Endodermal cell (in vitro differentiated cells): ENCODE results near the gene LAMB4. TPM values are rescaled to one million over a fixed set of nuclear protein-coding genes. Genes with fewer than 3 reads are reported as not detected.

Experiments used
- DNase-seq: peaks from one replicate; pipeline ENCODE4 v3.0.0-alpha.2; 2017
- H3K27ac ChIP-seq: 2 replicates; pipeline ENCODE4 v1.5.1; 2013; ENCODE audit warnings: mild to moderate bottlenecking, low read depth, low read length, moderate library complexity
- H3K27me3 ChIP-seq: 2 replicates; pipeline ENCODE4 v1.6.1; 2013; ENCODE audit warnings: mild to moderate bottlenecking, low read length, moderate library complexity; ENCODE audit not compliant: insufficient read depth, control insufficient read depth, poor library complexity, severe bottlenecking
- H3K36me3 ChIP-seq: 2 replicates; pipeline ENCODE4 v1.7.0; 2013; ENCODE audit warnings: mild to moderate bottlenecking, low read length, moderate library complexity; ENCODE audit not compliant: control insufficient read depth, insufficient read depth
- H3K4me1 ChIP-seq: one replicate; pipeline ENCODE4 v1.7.0; 2013; ENCODE audit warnings: low read length; ENCODE audit not compliant: control insufficient read depth, insufficient read depth
- H3K4me3 ChIP-seq: 2 replicates; pipeline ENCODE4 v1.5.1; 2013; ENCODE audit warnings: mild to moderate bottlenecking, low read length, moderate library complexity
- H3K9ac ChIP-seq: 2 replicates; pipeline ENCODE4 v1.6.1; 2013; ENCODE audit warnings: mild to moderate bottlenecking, low read length, moderate library complexity; ENCODE audit not compliant: poor library complexity, severe bottlenecking; ENCODE audit errors: extremely low read depth
- H3K9me3 ChIP-seq: 2 replicates; pipeline ENCODE4 v1.6.1; 2013; ENCODE audit warnings: mild to moderate bottlenecking, low read length, moderate library complexity; ENCODE audit not compliant: control insufficient read depth
- H3K27ac Mint-ChIP-seq: 2 replicates; pipeline ENCODE4 v1.8.0; 2020; ENCODE audit warnings: mixed read lengths
- H3K27me3 Mint-ChIP-seq: 2 replicates; pipeline ENCODE4 v1.8.0; 2021; ENCODE audit warnings: mild to moderate bottlenecking, mixed read lengths; ENCODE audit not compliant: insufficient read depth
- H3K36me3 Mint-ChIP-seq: 2 replicates; pipeline ENCODE4 v1.8.0; 2020; ENCODE audit warnings: low read depth, mixed read lengths
- H3K4me1 Mint-ChIP-seq: 2 replicates; pipeline ENCODE4 v1.8.0; 2020; ENCODE audit warnings: mixed read lengths
- H3K4me3 Mint-ChIP-seq: 2 replicates; pipeline ENCODE4 v1.8.0; 2020; ENCODE audit warnings: mild to moderate bottlenecking, moderate library complexity, mixed read lengths
- H3K9me3 Mint-ChIP-seq: 2 replicates; pipeline ENCODE4 v1.8.0; 2020; ENCODE audit warnings: mild to moderate bottlenecking, mixed read lengths
- WGBS, 2 experiments: methylation state at CpG; one replicate each; pipeline versions ENCODE4 v1.1.5 to v1.1.7; 2013; ENCODE audit warnings: missing lambda C conversion rate in 2 of 2, mixed read lengths in 1 of 2; ENCODE audit not compliant: insufficient coverage in 1 of 2, insufficient read length in 1 of 2; 5-methylcytosine and 5-hydroxymethylcytosine counted together
- total RNA-seq, 2 donors: library from RNA; stranded (reverse); fragmentation: NEBNext Ultra II Directional in 1 of 2; extraction: Animal tissue kit (Norgen Biotek cat#: 25700) in 1 of 2; gene quantifications; 2 replicates in 1 of 2; 3 replicates in 1 of 2; pipeline ENCODE4 v1.2.1, GENCODE V29; 2021
- TF ChIP-seq, protein P1 (sequence below): fragments of 200-600 bp; sonication (generic); conservative IDR thresholded peaks from 2 replicates; pipeline ENCODE4 v1.5.0; 2021; ENCODE audit warnings: antibody characterized with exemption, mild to moderate bottlenecking

The LAMB4 gene
- total RNA-seq, 2 donors from 2014 or later: not detected

GRCh38 chr7:108083980-108084379 is 46.2 kb downstream of the LAMB4 start:
- Histone ChIP-seq H3K4me1 (no peaks in the 10 kb centered on the region), H3K27me3 (no peaks in the 10 kb centered on the region), H3K4me3 (no peak overlapping the region), H3K9ac (no peak overlapping the region), H3K36me3 (no peaks in the 10 kb centered on the region), H3K9me3 (peaks cover 10% of the 10 kb centered on the region), H3K27ac (no peak overlapping the region)
- TF ChIP-seq, protein P1, sequence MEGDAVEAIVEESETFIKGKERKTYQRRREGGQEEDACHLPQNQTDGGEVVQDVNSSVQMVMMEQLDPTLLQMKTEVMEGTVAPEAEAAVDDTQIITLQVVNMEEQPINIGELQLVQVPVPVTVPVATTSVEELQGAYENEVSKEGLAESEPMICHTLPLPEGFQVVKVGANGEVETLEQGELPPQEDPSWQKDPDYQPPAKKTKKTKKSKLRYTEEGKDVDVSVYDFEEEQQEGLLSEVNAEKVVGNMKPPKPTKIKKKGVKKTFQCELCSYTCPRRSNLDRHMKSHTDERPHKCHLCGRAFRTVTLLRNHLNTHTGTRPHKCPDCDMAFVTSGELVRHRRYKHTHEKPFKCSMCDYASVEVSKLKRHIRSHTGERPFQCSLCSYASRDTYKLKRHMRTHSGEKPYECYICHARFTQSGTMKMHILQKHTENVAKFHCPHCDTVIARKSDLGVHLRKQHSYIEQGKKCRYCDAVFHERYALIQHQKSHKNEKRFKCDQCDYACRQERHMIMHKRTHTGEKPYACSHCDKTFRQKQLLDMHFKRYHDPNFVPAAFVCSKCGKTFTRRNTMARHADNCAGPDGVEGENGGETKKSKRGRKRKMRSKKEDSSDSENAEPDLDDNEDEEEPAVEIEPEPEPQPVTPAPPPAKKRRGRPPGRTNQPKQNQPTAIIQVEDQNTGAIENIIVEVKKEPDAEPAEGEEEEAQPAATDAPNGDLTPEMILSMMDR: no peak
- Mint-ChIP-seq H3K4me1 (peaks cover 2% of the 10 kb centered on the region), H3K27me3 (no peaks in the 10 kb centered on the region), H3K36me3 (peaks cover 3% of the 10 kb centered on the region), H3K9me3 (peaks cover 9% of the 10 kb centered on the region), H3K27ac (no peak overlapping the region), H3K4me3 (no peak overlapping the region)
- WGBS, 2 experiments: 80 to 89% methylated on average over 1 of the region's 1 CpG
- DNase-seq: no peak

DNA sequence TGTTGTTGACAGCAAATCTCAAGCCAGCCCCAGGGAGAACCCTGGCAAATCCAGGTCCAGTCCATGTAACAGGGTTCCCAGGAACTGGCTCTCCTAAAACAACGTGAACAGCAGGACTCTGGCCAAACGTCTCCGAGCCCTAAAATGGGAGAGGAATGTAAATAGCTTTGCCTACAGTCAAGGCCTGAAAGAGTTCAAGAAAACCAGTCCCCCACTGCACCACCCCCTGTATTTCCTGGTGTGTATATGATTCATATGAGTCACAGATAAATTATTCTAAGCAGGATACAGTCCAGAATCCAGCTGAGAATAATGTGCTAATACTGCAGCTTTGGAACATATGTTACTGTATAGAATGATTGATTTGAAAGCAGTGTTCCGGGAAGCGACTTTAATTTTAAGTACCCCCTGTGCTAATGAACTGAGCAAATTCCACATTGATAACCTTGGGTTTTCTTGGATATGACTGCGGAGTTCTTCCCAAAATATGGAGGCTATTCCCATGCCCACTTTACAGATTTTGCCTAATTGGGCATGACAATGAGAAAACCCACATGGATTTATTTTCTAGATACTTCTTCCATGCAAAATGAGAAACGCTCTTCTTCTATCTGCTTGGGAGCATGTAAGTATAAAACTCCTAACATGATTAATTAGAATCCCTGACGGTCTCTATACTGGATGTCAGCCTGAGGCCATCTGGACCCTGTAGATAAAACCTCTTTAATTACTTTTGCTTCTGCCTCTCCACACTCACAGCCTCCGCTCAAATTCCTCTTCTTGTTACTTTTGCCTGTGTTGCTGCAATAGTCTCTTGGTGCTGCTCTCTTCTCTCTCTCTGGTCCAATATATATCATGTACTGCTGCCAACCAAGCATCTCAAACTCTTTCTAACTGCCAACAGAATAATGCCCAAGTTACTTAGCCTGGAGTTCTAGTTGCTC is 50.2 kb downstream of the LAMB4 start:
- Histone ChIP-seq H3K9me3 (peaks cover 10% of the 10 kb centered on the region), H3K4me3 (no peak overlapping the region), H3K27ac (no peak overlapping the region), H3K9ac (no peak overlapping the region), H3K27me3 (no peaks in the 10 kb centered on the region), H3K4me1 (no peaks in the 10 kb centered on the region), H3K36me3 (no peaks in the 10 kb centered on the region)
- WGBS, 2 experiments: 87 to 88% methylated on average over 9 of the region's 9 CpGs
- H3K27ac Mint-ChIP-seq: no peak overlapping the region
- H3K36me3 Mint-ChIP-seq: peaks cover 3% of the 10 kb centered on the region
- TF ChIP-seq, protein P1: no peak
- no peaks in the 10 kb centered on the region for H3K4me1 Mint-ChIP-seq
- DNase-seq: no peak
- no peak overlapping the region for H3K4me3 Mint-ChIP-seq
- H3K9me3 Mint-ChIP-seq: peaks cover 9% of the 10 kb centered on the region
- H3K27me3 Mint-ChIP-seq: no peaks in the 10 kb centered on the region

GRCh38 chr7:108079276-108079647 is 50.9 kb downstream of the LAMB4 start:
- no peak overlapping the region for H3K27ac ChIP-seq
- Mint-ChIP-seq H3K9me3 (peaks cover 9% of the 10 kb centered on the region), H3K27me3 (no peaks in the 10 kb centered on the region)

More at GRCh38 chr7:108079276-108079647, 50.9 kb downstream of the LAMB4 start:
- H3K9ac ChIP-seq: no peak overlapping the region
- Mint-ChIP-seq H3K4me1 (no peaks in the 10 kb centered on the region), H3K36me3 (peaks cover 3% of the 10 kb centered on the region), H3K4me3 (no peak overlapping the region), H3K27ac (no peak overlapping the region)
- 98 to 100% methylated on average over 1 of the region's 1 CpG for WGBS, 2 experiments
- TF ChIP-seq, protein P1: no peak
- H3K36me3 ChIP-seq: no peaks in the 10 kb centered on the region
- H3K27me3 ChIP-seq: no peaks in the 10 kb centered on the region
- no peak for DNase-seq
- no peaks in the 10 kb centered on the region for H3K4me1 ChIP-seq
- peaks cover 10% of the 10 kb centered on the region for H3K9me3 ChIP-seq
- no peak overlapping the region for H3K4me3 ChIP-seq
